SK-N-SH (cell line): ENCODE results near the gene NCAM2. TPM values are rescaled to one million over a fixed set of nuclear protein-coding genes. Genes with fewer than 3 reads are reported as not detected.

ENCODE experiments used
- CTCF ChIA-PET: fragments of 300-600, 350-600 bp; formaldehyde crosslinking; extraction: SDS; loops from one replicate; lab custom pipeline; 2021; lab: Yijun Ruan, JAX
- POLR2A ChIA-PET: fragments of 350-600 bp; sonication (Branson Sonifier 250); formaldehyde crosslinking; extraction: SDS; loops from one replicate; lab custom pipeline; 2020; ENCODE audit warnings: antibody characterized with exemption, inconsistent platforms; lab: Yijun Ruan, JAX
- DNase-seq: peaks from one replicate; pipeline ENCODE4 v3.0.0; 2012
- H2AFZ ChIP-seq: fragments of 200-600 bp; sonication (generic); 2 replicates; pipeline ENCODE4 v1.8.1; 2016; ENCODE audit warnings: antibody characterized with exemption, mild to moderate bottlenecking, low read depth
- H3F3A ChIP-seq: fragments of 200-600 bp; sonication (generic); replicated peaks from 2 replicates; pipeline ENCODE3; 2016; ENCODE audit warnings: antibody characterized with exemption, mild to moderate bottlenecking; ENCODE audit not compliant: insufficient read depth
- H3K27ac ChIP-seq, 2 experiments: fragments of 200-500 bp in 1 of 2; fragments of 200-600 bp in 1 of 2; sonication (Bioruptor generic) in 1 of 2; sonication (generic), shearing (Covaris generic) in 1 of 2; 2 replicates each; pipeline versions ENCODE4 v1.5.1 to v1.6.1; 2014 to 2016; ENCODE audit warnings: low read depth in 2 of 2, inconsistent platforms in 1 of 2, low read length in 1 of 2, mild to moderate bottlenecking in 1 of 2, mixed read lengths in 1 of 2
- H3K27me3 ChIP-seq: fragments of 200-600 bp; sonication (generic), shearing (Covaris generic); 2 replicates; pipeline ENCODE4 v1.6.1; 2016; ENCODE audit warnings: mixed run types; ENCODE audit not compliant: insufficient read depth
- H3K36me3 ChIP-seq, 2 experiments: fragments of 200-500 bp in 1 of 2; fragments of 200-600 bp in 1 of 2; sonication (Bioruptor generic) in 1 of 2; sonication (generic) in 1 of 2; replicated peaks in 1 of 2; 2 replicates each; pipeline versions ENCODE3 to v1.5.1; 2014 to 2016; ENCODE audit warnings: low read length in 1 of 2, mild to moderate bottlenecking in 1 of 2; ENCODE audit not compliant: insufficient read depth in 2 of 2, control insufficient read depth in 1 of 2
- H3K4me1 ChIP-seq, 2 experiments: fragments of 200-500 bp in 1 of 2; fragments of 200-600 bp in 1 of 2; sonication (Bioruptor generic) in 1 of 2; sonication (generic), shearing (Covaris generic) in 1 of 2; 2 replicates each; pipeline versions ENCODE4 v1.5.1 to v1.6.1; 2014 to 2016; ENCODE audit warnings: low read depth in 1 of 2, low read length in 1 of 2, mixed run types in 1 of 2; ENCODE audit not compliant: insufficient read depth in 2 of 2, control insufficient read depth in 1 of 2
- H3K4me2 ChIP-seq: fragments of 200-600 bp; sonication (generic), shearing (Covaris generic); 2 replicates; pipeline ENCODE4 v1.6.1; 2017; ENCODE audit warnings: mixed run types
- H3K4me3 ChIP-seq, 2 experiments: fragments of 200-500 bp in 1 of 2; fragments of 200-600 bp in 1 of 2; sonication (Bioruptor generic) in 1 of 2; sonication (generic), shearing (Covaris generic) in 1 of 2; 2 replicates each; pipeline versions ENCODE4 v1.5.1 to v1.8.1; 2014 to 2016; ENCODE audit warnings: low read depth in 2 of 2, inconsistent platforms in 1 of 2, low read length in 1 of 2, mild to moderate bottlenecking in 1 of 2, mixed read lengths in 1 of 2, moderate library complexity in 1 of 2
- H3K79me2 ChIP-seq: fragments of 200-600 bp; sonication (generic); 2 replicates; pipeline ENCODE4 v1.8.1; 2017; ENCODE audit warnings: mild to moderate bottlenecking; ENCODE audit not compliant: insufficient read depth
- H3K9ac ChIP-seq: fragments of 200-600 bp; sonication (generic); 2 replicates; pipeline ENCODE4 v1.6.1; 2017; ENCODE audit warnings: mixed run types
- H3K9me2 ChIP-seq: fragments of 200-600 bp; sonication (generic); 2 replicates; pipeline ENCODE4 v1.6.1; 2017; ENCODE audit warnings: mixed run types
- H3K9me3 ChIP-seq: fragments of 200-600 bp; sonication (generic); 2 replicates; pipeline ENCODE4 v1.6.1; 2017; ENCODE audit warnings: mixed run types, mild to moderate bottlenecking, moderate library complexity
- H4K20me1 ChIP-seq: fragments of 200-600 bp; sonication (generic); 2 replicates; pipeline ENCODE4 v1.6.1; 2017; ENCODE audit warnings: mild to moderate bottlenecking, mixed run types; ENCODE audit not compliant: insufficient read depth
- ELF1 ChIP-seq: IDR thresholded peaks from 2 replicates; pipeline ENCODE4 v1.4.0; 2012
- EP300 ChIP-seq, 2 experiments: IDR thresholded peaks; 2 replicates each; pipeline versions ENCODE4 v1.4.0 to v1.6.1; 2012; ENCODE audit warnings: borderline replicate concordance in 1 of 2, low read depth in 1 of 2, low read length in 1 of 2
- FOSL2 ChIP-seq: IDR thresholded peaks from 2 replicates; pipeline ENCODE4 v1.4.0; 2012; ENCODE audit warnings: low read depth, mild to moderate bottlenecking, moderate library complexity, borderline replicate concordance
- GATA2 ChIP-seq: sonication (generic); formaldehyde crosslinking; IDR thresholded peaks from 2 replicates; pipeline ENCODE4 v1.5.0; 2020; ENCODE audit warnings: mild to moderate bottlenecking, missing genetic modification reagents
- IRF3 ChIP-seq: fragments of 150-350 bp; IDR thresholded peaks from 2 replicates; pipeline ENCODE4 v1.6.1; 2016; ENCODE audit warnings: mild to moderate bottlenecking, low read depth, low read length
- JUND ChIP-seq: IDR thresholded peaks from 2 replicates; pipeline ENCODE4 v1.4.0; 2012
- MAX ChIP-seq: IDR thresholded peaks from 2 replicates; pipeline ENCODE4 v1.4.0; 2012; ENCODE audit warnings: low read depth
- NFIC ChIP-seq: IDR thresholded peaks from 2 replicates; pipeline ENCODE4 v1.4.0; 2012; ENCODE audit warnings: borderline replicate concordance
- PBX3 ChIP-seq: IDR thresholded peaks from 2 replicates; pipeline ENCODE4; 2012
- POLR2AphosphoS5 ChIP-seq: IDR thresholded peaks from 2 replicates; pipeline ENCODE4 v1.6.1; 2012; ENCODE audit warnings: low read depth, low read length
- RAD21 ChIP-seq: IDR thresholded peaks from 2 replicates; pipeline ENCODE4 v1.6.1; 2012; ENCODE audit warnings: mild to moderate bottlenecking, low read length
- RFX5 ChIP-seq: IDR thresholded peaks from 2 replicates; pipeline ENCODE4 v1.6.1; 2012; ENCODE audit warnings: mild to moderate bottlenecking, improper control_type of control experiment, low read length
- RXRA ChIP-seq: IDR thresholded peaks from 2 replicates; pipeline ENCODE4 v1.4.0; 2012; ENCODE audit warnings: low read depth, mild to moderate bottlenecking, borderline replicate concordance
- TCF12 ChIP-seq: IDR thresholded peaks from 2 replicates; pipeline ENCODE4 v1.4.0; 2012
- TEAD4 ChIP-seq: IDR thresholded peaks from 2 replicates; pipeline ENCODE4 v1.4.0; 2012; ENCODE audit warnings: mild to moderate bottlenecking, borderline replicate concordance; ENCODE audit not compliant: insufficient read depth
- USF2 ChIP-seq: fragments of 150-350 bp; IDR thresholded peaks from 2 replicates; pipeline ENCODE4 v1.6.1; 2017; ENCODE audit warnings: antibody characterized with exemption, low read length, low read depth, borderline replicate concordance
- ZBTB33 ChIP-seq: IDR thresholded peaks from 2 replicates; pipeline ENCODE4 v1.4.0; 2012; ENCODE audit warnings: low read depth, borderline replicate concordance
- WGBS: methylation state at CpG from one replicate; pipeline ENCODE4 v1.1.6; 2017; ENCODE audit warnings: low lambda C conversion rate; 5-methylcytosine and 5-hydroxymethylcytosine counted together
- polyA plus RNA-seq, 3 experiments: library from polyadenylated mRNA; depleted of rRNA; stranded (reverse); fragments of >200 nt; gene quantifications; 2 replicates each; pipeline ENCODE4 v1.2.3, GENCODE V29; 2012

The NCAM2 gene
- polyA plus RNA-seq, 1 of the 3 experiments (the other 2 are of a cell fraction), result 2.1 TPM

- TF ChIP-seq IRF3, result no peak
- TF ChIP-seq RAD21, result peak; percentile 79
- TF ChIP-seq, all 33 proteins: peak for 3
Measured at GRCh38 chr21:21163904-21164303, 165.7 kb downstream of the NCAM2 start (continued).

GRCh38 chr21:21165063-21165645 lies 166.9 kb downstream of the NCAM2 start:
- DNase-seq, result peak; percentile 14
- TF ChIP-seq TEAD4 (0 out of 2 replicates have a peak, but pooled peaks have one; percentile 32), JUND (0 out of 2 replicates have a peak, but pooled peaks have one; percentile 32), PBX3 (peak; percentile 36; the same call in 1 of the 2 replicates), TCF12 (peak; percentile 90), ELF1 (no peak), NFIC (peak; percentile 75), RFX5 (no peak), RXRA (0 out of 2 replicates have a peak, but pooled peaks have one; percentile 15), POLR2AphosphoS5 (peak; percentile 41; the same call in 1 of the 2 replicates), MAX (peak; percentile 73), FOSL2 (no peak), EP300 (IDR thresholded peaks at IDR 0.05; ENCODE audit: borderline replicate concordance in 1 of 2, low read depth in 1 of 2, low read length in 1 of 2) (peak; percentile 24 to 78; a peak in 2 of 4 replicates)
- WGBS, result 74% methylated on average over 1 of the region's 2 CpGs

GRCh38 chr21:21174676-21175075 lies 176.5 kb downstream of the NCAM2 start:
- Histone ChIP-seq H3K4me3 (no peak overlapping the region), H3K27me3 (no peaks in the 10 kb centered on the region), H3K9ac (no peak overlapping the region), H3K9me2 (no peaks in the 10 kb centered on the region), H2AFZ (no peak overlapping the region), H4K20me1 (no peaks in the 10 kb centered on the region), H3K79me2 (no peaks in the 10 kb centered on the region), H3K27ac (no peak overlapping the region), H3K4me2 (no peak overlapping the region), H3F3A (no peaks in the 10 kb centered on the region), H3K4me1 (peaks cover 0 to 6% of the 10 kb centered on the region in 2 experiments; a peak in 2 of 4 replicates), H3K9me3 (no peaks in the 10 kb centered on the region), H3K36me3 (no peaks in the 10 kb centered on the region)
- ChIA-PET CTCF (no interaction called here), POLR2A (no interaction called here)
- 94% methylated on average over 2 of the region's 2 CpGs for WGBS
- DNase-seq, result no peak
- no peak for TF ChIP-seq GATA2 (CRISPR knock-in tag)
- no peak for TF ChIP-seq ZBTB33
- TF ChIP-seq JUND, result no peak
- no peak for TF ChIP-seq USF2

More at GRCh38 chr21:21165063-21165645, 166.9 kb downstream of the NCAM2 start:
- no peak overlapping the region for H3K4me3 ChIP-seq
- no peak overlapping the region for H3K9ac ChIP-seq
- H3F3A ChIP-seq, result peaks cover 15% of the 10 kb centered on the region
- H3K4me2 ChIP-seq, result peak overlapping the region; percentile 39; the same call in 1 of the 2 replicates
- no peaks in the 10 kb centered on the region for H4K20me1 ChIP-seq
- no peaks in the 10 kb centered on the region for H3K9me2 ChIP-seq
- H3K27me3 ChIP-seq, result no peaks in the 10 kb centered on the region
- H2AFZ ChIP-seq, result peak overlapping the region; percentile 15; the same call in 1 of the 2 replicates
- H3K36me3 ChIP-seq, result no peaks in the 10 kb centered on the region
- ChIA-PET CTCF (interaction anchor here (0.6 kb wide), 1 partner anchor 13 kb away, joined by 3 read pairs; no protein-coding TSS in a partner anchor), POLR2A (no interaction called here)
- no peaks in the 10 kb centered on the region for H3K9me3 ChIP-seq
- H3K27ac ChIP-seq, result peak overlapping the region; percentile 68 to 72; a peak in 3 of 4 replicates
- H3K79me2 ChIP-seq, result no peaks in the 10 kb centered on the region
- H3K4me1 ChIP-seq, result peaks cover 4 to 14% of the 10 kb centered on the region in 2 experiments
